Measurements from ENCODE around the gene REEP1.

DNA sequence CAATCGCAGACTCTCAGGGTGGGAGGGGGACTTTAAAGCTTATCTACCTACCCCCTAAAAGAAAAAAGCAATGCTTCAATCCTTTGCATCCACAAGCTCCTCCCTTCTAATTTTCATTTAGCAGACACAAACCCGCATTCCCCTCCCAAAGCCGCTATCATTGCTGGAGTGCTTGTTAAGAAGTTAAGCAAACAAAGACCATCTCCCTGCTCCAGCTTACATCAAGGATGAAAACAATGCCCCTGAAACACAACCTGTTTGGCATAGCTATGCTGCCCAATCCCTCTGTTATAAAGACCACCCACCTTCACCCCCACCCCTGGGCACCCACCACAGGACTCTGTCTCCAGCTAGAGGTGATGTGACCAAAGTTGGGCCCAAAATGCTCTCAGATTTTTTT, 33.0 kb downstream of the REEP1 start:
- TF ChIP-seq, protein P1, sequence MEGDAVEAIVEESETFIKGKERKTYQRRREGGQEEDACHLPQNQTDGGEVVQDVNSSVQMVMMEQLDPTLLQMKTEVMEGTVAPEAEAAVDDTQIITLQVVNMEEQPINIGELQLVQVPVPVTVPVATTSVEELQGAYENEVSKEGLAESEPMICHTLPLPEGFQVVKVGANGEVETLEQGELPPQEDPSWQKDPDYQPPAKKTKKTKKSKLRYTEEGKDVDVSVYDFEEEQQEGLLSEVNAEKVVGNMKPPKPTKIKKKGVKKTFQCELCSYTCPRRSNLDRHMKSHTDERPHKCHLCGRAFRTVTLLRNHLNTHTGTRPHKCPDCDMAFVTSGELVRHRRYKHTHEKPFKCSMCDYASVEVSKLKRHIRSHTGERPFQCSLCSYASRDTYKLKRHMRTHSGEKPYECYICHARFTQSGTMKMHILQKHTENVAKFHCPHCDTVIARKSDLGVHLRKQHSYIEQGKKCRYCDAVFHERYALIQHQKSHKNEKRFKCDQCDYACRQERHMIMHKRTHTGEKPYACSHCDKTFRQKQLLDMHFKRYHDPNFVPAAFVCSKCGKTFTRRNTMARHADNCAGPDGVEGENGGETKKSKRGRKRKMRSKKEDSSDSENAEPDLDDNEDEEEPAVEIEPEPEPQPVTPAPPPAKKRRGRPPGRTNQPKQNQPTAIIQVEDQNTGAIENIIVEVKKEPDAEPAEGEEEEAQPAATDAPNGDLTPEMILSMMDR (IDR thresholded peaks at IDR 0.05; ENCODE audit: low read length), result no peak
- TF ChIP-seq EZH2 (IDR thresholded peaks at IDR 0.05; ENCODE audit: borderline replicate concordance, low read length), result no peak
